ENCODE measurements around the gene PGA5.

DNA sequence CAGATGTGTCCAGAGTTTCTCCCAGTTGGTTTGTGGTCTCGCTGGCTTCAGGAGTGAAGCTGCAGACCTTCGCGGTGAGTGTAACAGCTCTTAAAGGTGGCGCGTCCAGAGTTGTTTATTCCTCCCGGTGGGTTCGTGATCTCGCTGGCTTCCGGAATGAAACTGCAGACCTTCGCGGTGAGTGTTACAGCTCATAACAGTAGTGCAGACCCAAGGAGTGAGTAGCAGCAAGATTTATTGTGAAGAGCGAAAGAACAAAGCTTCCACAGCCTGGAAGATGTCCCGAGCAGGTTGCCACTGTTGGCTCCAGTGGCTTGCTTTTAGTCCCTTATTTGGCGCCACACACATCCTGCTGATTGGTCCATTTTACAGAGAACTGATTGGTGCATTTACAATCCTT is 39.5 kb upstream of the PGA5 start:
- TF ChIP-seq, protein P1, sequence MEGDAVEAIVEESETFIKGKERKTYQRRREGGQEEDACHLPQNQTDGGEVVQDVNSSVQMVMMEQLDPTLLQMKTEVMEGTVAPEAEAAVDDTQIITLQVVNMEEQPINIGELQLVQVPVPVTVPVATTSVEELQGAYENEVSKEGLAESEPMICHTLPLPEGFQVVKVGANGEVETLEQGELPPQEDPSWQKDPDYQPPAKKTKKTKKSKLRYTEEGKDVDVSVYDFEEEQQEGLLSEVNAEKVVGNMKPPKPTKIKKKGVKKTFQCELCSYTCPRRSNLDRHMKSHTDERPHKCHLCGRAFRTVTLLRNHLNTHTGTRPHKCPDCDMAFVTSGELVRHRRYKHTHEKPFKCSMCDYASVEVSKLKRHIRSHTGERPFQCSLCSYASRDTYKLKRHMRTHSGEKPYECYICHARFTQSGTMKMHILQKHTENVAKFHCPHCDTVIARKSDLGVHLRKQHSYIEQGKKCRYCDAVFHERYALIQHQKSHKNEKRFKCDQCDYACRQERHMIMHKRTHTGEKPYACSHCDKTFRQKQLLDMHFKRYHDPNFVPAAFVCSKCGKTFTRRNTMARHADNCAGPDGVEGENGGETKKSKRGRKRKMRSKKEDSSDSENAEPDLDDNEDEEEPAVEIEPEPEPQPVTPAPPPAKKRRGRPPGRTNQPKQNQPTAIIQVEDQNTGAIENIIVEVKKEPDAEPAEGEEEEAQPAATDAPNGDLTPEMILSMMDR (IDR thresholded peaks at IDR 0.05) = no peak
- no peak for TF ChIP-seq POLR2A (IDR thresholded peaks at IDR 0.05)
